Stimulated activated CD4-positive, alpha-beta T cell treated with anti-CD3 and anti-CD28 coated beads, Interleukin-4, amount 100 ng/mL, for 1 hour (primary cell): ENCODE results near the gene ATP4A.
A peak's percentile ranks its signal among the peaks of the same experiment; 100 is the strongest.

Experiments
- DNase-seq: peaks from one replicate; pipeline ENCODE4 v3.0.0-alpha.2; 2020

The ATP4A gene

GRCh38 chr19:35522745-35523327 lies 40.6 kb downstream of the ATP4A start:
- DNase-seq = no peak

- no peak for DNase-seq
Observed at GRCh38 chr19:35521124-35521743, 42.2 kb downstream of the ATP4A start.

GRCh38 chr19:35519291-35519690 lies 44.2 kb downstream of the ATP4A start:
- DNase-seq = no peak

- no peak for DNase-seq
Observed at GRCh38 chr19:35518313-35518712, 45.1 kb downstream of the ATP4A start.

GRCh38 chr19:35517342-35517741 lies 46.1 kb downstream of the ATP4A start:
- DNase-seq = no peak

- DNase-seq = no peak
Observed at GRCh38 chr19:35516310-35516709, 47.1 kb downstream of the ATP4A start.

GRCh38 chr19:35514282-35514809 lies 49.1 kb downstream of the ATP4A start:
- no peak for DNase-seq

GRCh38 chr19:35513628-35514281 lies 49.7 kb downstream of the ATP4A start, which contains the start of gene DMKN:
Gene DMKN (minus strand): TSS chr19:35513649. CDS start chr19:35513475, 174 bp downstream.
- DNase-seq = no peak

GRCh38 chr19:35512831-35513627 lies 50.4 kb downstream of the ATP4A start:
- DNase-seq = no peak

GRCh38 chr19:35511337-35511736 lies 52.1 kb downstream of the ATP4A start:
- no peak for DNase-seq

- no peak for DNase-seq
Observed at GRCh38 chr19:35510626-35510964, 52.9 kb downstream of the ATP4A start.

GRCh38 chr19:35509861-35510625 lies 53.4 kb downstream of the ATP4A start:
- peak; percentile 79 for DNase-seq

- peak; percentile 30 for DNase-seq
Observed at GRCh38 chr19:35509018-35509652, 54.3 kb downstream of the ATP4A start.

GRCh38 chr19:35508129-35508528 lies 55.3 kb downstream of the ATP4A start:
- no peak for DNase-seq

GRCh38 chr19:35507561-35507960 lies 55.9 kb downstream of the ATP4A start:
- DNase-seq = no peak

- DNase-seq = no peak
Observed at GRCh38 chr19:35506011-35506410, 57.4 kb downstream of the ATP4A start.

GRCh38 chr19:35502751-35503150 lies 60.7 kb downstream of the ATP4A start:
- DNase-seq = no peak

GRCh38 chr19:35501684-35502083 lies 61.8 kb downstream of the ATP4A start:
- no peak for DNase-seq

- no peak for DNase-seq
Observed at GRCh38 chr19:35500611-35501010, 62.8 kb downstream of the ATP4A start.
